HG03196 (cell line): ENCODE measurements around the gene PLIN4.
"Not testable (repeated sequence)": the region's sequence is repeated elsewhere in the genome, so short reads cannot be mapped to it uniquely, and the experiment has no call there.

Experiments used
- ATAC-seq: cut with Tn5 transposase; IDR thresholded peaks from one replicate; pipeline ENCODE4 v1.9.1; 2021; ENCODE audit not compliant: unreplicated experiment

PLIN4 gene

DNA sequence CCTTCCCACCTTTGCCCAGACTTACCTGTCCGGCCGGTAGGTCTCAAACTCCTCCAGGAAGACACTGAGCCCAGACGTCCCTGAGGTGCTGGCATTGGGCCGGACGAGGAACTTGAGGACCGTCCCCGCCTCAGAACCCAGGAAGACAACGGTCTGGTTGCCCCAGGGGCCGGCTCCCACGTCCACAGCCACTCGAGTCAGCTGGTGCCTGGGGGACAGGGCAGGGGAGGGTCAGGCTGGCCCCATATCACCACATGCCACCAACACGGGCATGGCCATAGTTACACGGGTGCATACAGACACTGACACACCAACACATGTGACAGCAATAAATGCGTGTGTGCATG lies 29.9 kb upstream of the PLIN4 start:
- no peak for ATAC-seq

DNA sequence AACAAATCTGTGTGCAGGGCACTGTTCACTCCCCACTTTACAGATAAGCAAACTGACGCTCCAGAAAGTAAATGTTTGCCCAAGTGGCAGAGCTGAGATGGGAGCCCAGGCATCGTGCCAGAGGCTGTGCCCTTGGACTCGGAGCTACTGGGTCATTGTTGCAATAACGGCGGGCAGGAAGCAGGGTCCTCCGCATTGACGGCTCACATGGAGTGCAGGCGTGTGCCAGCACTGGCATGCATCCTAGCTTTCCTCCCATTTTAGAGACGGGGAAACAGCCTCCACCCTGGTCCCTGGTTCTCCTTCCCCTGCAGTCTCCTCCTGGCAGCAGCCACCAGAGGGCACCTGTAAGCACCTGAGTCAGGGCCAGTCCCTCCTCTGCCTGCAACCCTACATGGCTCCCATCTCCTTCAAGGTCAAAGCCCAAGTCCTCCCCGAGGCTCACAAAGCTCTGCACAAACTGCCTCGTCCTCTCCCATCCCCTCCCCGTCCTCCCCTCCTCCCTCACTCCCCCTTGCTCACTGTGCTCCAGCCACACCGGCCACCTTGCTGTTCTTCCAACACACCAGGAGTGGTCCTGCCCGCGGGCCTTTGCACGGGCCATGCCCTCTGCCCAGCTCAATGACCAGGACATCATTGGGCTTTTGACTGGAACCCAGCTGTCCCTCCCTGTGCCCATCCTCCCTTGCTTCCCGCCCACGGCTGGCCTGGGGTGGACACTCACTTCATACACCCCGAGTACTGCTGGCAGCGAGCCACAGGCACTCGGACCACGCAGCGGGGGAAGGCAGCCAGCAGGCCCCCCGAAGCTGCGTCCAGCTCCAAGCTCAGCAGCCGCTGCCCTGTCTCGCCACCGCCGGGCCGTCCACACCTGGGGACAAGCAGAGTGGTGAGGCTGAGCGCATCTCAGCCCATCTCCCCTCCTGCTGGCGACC lies 29.3 kb upstream of the PLIN4 start:
- no peak for ATAC-seq

DNA sequence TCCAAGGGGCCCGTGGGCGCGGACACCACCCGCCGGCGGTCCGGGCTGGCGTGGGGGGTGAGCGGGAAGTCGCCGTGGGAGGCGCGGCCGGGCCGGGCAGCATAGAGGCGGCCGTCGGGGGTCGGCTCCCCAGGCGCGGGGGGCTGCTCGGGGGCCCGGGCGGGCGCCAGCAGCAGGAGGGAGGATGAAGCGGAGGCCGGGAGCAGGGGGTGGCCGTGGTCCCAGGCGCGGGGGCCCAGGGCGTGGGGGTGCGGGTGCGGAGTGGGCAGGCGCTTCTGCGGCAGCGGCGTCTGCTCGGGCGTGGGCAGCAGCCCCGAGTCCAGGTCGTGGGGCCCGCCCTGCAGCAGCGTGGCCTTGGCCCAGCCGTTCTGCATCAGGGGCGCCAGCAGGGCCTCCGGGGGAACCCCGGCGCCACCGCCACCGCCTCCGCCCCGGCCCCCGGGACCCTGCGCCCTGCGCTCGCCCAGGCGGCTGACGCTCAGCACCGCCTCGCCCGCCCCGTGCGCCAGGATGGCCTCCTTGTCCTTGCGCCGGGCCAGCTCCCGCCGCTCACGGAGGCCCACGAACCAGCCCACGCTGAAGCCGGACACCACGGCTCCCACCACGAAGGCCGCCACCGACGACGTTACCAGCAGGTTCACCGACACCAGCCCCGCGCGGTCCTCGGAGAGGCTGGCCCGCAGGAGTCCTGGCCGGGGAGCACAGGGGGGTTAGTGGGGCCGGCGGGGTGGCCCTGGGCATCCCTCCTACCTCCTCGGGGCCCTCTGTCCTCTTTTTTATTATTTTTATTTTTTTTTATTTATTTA lies 25.8 kb upstream of the PLIN4 start:
- no peak for ATAC-seq

DNA sequence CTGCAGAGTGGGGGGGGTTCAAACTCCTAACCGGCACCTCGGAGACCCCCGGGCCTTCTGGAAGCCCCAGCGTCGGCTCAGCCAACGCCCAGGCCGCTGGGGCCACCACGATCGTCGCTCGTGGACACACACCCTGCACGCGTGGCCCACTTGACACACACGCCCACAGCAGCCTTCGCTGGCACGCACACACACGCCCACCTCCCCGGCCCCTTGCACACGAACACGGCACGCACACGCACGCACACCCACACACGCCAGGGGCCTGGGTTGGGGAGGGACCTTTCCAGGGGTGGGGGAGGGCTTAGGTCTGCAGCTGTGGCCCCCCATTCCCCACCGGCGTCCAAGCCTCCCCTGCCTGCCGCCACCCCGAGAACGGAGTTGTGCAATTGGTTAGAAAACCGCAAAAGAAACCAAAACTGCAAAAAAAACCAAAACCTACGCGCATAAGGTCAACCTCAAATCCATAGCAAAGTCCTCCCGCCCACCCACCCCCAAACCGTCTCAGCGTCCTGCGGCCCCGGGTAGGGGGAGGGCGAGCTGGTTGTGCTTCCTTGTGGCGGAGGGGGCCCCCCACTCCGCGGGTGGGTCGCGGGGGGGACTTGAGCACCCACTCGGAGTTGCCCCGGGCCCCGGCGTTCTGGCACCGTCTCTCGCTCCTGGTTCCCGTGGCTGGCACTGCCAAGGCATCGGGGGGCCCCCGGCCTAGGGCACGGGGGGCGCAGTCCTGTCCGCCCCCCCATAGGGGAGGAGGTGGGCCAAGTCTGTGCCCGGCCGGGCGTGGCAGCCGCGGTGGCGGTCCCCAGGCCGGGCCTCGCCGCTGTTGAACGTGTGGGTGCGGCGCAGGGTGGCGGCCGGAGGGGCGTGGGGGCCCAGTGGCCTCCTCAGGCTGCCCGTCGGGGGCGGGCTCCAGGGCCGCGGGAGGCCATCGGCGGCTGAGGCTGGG lies 24.9 kb upstream of the PLIN4 start:
- ATAC-seq = no peak

DNA sequence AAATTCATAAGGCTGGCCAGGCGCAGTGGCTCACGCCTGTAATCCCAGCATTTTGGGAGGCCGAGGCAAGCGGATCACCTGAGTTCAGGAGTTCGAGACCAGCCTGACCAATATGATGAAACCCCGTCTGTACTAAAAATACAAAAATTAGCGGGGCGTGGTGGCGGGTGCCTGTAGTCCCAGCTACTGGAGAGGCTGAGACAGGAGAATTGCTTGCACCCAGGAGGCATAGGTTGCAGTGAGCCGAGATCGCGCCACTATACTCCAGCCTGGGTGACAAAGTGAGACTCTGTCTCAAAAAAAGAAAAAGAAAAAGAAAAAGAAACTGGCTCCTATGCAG lies 23.5 kb upstream of the PLIN4 start:
- ATAC-seq = not testable (repeated sequence)

DNA sequence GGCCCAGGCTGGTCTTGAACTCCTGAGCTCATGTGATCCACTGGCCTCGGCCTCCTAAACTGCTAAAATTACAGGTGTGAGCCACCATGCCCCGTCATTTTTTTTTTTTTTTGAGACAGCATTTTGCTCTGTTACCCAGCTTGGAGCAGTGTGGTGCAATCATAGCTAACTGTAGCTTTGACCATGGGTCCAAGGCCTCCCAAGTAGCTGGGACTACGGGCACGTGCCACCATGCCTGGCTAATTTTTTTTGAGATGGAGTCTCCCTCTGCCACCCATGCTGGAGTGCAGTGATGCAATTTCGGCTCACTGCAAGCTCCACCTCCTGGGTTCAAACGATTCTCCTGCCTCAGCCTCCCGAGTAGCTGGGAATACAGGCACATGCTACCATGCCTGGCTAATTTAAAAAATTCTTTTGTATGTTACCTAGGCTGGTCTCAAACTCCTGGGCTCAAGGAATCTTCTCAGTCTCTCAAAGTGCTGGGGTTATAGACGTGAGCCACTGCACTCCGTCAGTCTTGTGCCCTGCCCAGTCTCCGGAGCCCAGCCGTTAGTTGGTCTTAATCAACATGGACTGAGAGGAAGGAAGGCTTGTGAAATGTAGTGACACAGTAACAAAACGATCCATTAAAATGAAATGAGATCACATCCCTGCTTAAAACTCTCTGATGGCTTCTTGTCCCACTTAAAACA lies 23.0 kb upstream of the PLIN4 start:
- ATAC-seq = no peak

DNA sequence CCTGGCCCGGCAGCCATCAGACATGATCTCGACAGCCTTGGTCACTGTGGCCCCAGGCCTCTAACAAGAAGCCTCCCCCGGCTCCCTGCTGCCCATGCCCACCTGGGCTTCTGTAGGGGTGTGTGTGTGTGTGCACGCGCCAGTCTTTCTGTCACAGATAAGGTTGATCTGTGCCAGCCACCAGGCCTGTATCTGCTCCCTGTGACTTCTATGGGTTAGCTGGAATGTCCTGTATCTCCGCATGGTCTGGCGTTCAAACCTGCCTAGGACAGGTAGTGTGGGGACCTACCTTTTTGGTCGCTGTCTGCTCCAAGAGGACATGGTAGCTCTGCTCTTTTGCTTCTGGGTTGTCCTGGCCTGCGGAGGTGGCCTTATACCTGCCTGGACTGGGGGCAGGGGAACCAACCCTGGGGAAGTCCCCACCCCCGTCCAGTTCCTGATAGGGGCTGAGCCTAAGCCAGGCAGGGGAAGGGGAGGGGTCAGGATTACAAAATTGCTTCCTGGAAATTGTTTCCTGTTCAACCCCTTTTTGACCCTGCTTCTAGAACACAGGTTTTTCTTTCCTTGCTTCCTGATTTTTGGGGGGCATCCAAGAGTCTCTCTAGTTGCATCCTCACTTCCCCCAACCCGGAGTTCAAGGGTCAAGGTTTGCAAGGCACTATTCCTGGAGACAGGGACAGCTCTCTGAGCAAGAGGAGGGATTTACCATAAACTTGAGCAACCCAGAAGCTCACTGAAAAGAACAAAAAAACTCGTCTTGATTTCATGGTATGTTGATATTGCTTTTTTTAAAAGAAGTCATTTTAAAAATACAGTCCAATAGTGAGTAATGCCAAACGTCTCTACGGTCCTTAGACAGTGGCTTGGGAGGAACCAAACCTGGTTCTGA lies 21.7 kb upstream of the PLIN4 start, which contains the start of gene LRG1:
Gene LRG1, minus strand, starts transcription at position 344 of the 889 bp plus-strand sequence. Its CDS starts 23 bp downstream, at position 321.
- ATAC-seq = no peak

DNA sequence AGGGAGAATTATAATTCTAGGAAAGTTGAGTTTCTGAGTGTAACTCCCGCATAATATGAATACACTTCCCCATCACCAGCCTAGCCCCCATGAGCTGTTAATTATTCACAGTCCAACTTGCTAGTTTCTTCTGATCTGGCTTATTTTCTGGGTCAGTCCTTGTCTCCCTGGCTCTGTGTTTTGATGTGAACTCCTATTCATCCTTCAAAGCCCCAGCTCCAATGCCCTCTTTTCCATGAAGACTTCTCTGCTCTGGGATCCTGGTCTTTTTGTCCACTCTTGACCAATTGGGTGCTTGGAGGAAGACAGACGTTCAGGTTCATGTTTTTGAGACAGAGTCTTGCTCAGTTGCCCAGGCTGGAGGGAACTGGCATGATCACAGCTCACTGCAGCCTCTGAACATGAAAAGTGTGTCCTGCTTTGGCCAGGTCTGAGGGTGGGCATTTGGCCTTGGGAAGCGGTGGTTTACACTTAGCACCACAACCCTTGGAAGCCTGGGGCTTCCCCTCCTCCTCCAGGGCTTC lies 20.9 kb upstream of the PLIN4 start:
- no peak for ATAC-seq

DNA sequence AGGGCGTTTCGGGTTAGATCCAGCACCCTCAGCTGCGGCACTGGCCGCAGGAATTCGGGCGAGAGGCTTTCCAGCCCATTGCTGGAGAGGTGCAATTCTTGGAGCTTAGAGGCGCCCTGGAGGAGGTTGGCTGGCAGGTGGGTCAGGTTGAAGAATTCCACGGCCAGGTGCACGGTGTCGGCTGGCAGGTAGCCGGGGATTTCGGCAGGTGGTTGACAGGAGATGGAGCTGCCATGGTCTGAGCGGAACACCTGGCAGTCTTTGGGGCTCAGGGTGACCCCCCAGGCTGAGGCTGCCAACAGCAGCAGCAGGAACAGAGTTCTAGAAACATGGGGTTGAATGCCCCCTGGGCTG lies 20.3 kb upstream of the PLIN4 start:
- ATAC-seq = no peak

DNA sequence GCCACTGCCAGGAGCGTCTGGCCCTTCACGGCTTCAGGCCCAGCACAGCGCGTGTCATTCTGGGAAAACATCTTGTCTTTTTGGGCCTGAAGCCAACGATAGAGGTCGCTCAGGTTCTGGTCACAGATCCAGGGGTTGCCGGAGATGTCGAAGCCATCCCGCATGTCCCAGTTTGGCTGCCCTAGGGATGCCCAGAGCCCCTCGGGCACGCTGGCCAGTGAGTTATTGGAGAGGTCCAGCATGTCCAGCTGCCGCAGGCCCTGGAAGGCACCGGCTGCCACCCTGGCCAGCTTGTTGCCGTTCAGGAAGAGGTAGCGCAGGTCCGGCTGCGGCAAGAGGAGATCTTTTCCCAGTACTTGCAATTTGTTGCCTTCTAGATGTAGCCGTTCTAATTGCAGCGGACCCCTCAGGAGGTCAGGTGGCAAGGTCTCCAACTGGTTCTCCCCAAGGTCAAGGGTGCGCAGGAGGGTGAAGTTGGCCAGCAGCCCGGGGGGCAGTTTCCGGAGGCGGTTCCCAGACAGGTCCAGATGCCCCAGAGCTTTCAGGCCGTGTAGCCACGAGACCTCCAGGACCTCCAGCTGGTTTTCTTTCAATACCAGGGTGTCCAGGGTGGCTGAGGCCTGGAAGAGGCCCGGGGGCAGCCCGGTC lies 19.8 kb upstream of the PLIN4 start:
- ATAC-seq = no peak

DNA sequence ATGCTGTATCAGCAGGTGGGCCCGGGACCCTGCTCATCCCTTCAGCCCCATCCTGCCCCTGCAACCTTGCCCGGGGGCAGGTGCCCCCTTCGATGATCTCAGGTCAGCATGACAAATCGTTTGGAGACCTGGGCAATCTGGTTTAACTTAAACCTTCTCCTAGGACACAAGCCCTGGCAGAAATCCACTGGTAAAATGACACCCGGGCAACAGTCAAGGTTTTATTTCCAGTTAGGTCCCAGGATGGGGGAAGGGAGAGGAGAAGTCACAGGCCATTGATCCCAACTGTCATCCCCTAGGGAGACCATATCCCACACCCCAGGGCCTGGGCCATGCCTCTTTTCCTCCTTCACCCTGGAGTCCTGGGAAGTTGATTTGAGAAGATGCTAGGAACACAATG lies 18.5 kb upstream of the PLIN4 start:
- no peak for ATAC-seq

DNA sequence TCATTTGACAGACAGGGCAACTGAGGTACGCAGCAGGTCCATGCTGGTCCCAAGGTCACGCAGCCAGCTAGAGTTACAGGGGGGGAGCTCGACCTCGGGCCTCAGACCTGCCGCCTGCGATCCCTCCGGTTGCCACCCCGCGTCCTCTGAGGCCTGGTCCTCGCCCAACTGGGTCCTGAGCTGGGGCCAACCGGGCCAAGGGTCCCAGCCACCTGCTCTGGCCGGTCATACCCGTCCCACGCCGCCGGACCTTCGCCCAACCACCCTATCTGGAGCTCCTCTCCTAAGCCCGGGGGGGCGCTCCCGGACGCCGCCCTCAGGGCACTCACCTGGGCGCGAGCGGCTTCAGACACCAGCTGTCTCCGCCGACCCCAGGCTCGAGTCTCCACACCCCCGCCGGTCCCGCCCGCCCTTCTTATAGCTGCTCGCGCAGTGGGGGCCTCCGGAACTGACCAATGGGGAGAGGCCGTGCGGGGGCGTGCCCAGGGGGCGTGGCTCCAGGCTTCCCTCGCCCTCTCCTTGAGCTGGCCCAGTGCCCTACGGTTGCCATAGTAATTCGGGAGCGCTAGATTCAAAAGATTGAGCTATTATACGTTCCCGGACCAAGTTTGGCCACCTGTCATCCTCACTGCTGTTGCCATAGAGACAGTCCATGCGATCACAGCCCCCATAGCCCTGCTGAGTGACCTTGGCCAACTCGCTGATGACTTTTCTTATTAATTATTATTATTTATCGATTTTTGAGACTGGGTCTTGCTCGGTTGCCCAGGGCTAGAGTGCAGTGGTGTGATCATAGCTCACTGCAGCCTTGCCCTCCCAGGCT lies 16.8 kb upstream of the PLIN4 start, which contains the start of gene PLIN5:
Gene PLIN5, minus strand, starts transcription at position 389 of the 823 bp plus-strand sequence. CDS start 1,150 bp downstream, outside the sequence.
- no peak for ATAC-seq

DNA sequence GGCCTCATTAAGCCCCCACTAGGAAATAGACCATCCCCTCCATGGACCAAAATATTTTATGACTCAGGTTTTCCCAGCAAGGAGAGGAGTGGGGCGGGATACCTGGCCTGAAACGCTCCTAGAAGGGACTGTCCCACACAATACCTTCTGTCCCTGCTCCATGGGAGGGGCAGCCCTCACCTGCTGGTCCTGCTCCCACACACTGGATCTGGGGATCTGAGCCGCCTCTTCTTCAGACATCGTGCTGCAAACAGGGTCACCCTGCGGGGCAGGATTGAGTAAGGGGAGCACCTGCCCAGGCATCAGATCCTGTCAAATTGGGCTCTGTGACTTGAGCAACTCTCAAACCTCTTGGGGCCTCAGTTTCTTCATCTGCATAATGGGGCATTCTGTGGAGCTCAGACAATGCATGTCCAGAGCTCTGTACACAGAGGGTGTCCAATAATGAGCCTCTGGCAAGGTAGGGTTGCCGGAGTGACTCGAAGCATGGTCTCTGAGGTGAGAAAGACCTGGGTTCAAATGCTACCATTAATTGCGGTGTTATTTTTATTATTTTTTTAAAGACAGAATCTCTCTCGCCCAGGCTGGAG lies 15.6 kb upstream of the PLIN4 start:
- no peak for ATAC-seq

DNA sequence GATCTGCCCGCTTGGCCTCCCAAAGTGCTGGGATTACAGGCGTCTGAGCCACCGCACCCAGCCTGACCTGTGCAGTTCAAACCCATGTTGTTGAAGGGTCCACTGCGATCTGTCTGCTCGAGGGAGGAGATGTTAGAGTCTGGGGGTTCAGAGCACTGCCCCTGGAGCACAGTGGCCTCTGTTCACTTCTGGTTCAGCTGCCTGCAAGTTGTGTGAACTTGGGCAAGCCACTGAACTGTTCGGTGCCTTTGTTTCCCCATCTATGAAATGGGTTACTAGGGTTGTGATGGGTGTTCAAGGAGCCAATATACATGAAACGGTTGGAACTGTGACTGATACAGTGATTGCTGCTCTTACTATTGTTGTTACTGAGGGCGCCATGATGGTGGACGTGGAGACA lies 15.0 kb upstream of the PLIN4 start:
- ATAC-seq = no peak

DNA sequence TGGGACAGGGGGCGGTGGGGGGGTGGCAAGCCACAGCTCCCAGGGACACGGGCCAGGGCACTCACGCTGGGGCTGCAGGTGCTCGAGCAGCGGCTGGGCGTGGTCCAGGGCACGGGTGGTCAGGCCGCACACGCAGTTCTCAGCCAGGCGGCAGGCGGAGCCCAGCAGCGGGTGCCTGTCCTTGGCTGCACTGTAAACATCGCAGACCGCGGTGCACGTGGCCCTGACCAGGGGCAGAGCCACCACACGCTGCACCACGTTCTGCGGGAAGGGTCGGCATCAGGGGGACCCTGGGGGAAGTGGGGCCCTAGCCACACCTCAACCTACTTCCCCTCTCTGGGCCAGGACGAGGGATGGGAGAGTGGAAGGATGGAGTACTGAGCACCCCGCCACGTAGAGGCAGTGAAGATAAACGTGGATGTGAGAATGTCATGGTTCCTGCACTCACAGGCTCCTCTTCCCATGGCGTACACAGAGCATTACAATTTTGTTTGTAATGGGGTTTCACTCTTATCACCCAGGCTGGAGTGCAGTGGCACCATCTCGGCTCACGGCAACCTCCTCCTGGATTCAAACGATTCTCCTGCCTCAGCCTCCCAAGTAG lies 13.4 kb upstream of the PLIN4 start:
- no peak for ATAC-seq

DNA sequence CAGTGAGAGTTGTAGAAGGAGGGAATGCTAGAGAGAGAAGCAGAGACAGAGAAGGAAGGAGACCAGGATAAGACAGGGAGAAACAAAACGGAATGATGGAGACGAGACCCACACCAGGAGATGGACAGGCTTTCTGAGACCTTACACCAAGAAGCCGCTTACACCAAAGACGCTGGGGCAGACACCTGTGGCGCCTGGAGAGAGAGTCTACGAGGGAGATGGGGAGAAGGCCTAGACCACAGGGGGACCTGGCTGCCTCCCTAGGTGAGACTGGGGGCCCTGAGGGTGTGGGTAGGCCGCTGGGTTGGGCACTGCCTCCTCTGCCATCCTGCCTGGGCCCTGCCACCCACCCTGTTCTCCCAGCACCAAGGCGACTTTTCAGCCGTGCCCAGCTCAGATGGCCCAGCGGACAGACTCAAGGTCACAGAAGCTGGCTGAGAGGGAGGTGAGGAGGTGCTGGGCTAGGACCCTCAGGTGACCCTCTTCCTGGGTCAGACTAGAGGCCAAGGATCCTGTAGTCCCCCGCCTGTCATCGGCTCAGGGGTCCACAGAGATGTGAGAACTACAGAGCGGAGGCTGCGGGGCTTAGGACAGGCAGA lies 11.7 kb upstream of the PLIN4 start:
- ATAC-seq = no peak

DNA sequence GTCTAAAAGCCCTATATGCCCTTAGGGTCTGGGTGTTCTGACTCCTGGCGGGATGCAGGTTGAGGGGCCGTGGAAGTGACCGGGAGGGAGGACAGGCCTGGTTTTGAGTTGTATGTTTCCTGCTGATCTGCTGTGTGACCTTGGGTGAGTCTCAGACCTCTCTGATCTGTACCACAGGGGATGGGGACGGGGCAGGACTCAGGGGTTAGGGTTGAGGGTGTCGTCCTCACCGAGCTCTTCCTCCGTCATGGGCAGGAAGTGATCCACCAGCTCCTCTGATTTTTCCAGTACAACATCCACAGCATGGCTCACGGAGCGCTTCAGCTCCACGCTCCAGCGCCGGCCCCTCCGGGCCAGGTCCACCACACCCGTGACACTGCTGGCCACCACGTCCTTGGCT lies 10.6 kb upstream of the PLIN4 start:
- no peak for ATAC-seq
